Kidney tubule cell (primary cell): ENCODE measurements around the gene BSPH1.
"Not testable (repeated sequence)": the region's sequence is repeated elsewhere in the genome, so short reads cannot be mapped to it uniquely, and the experiment has no call there.

ENCODE experiments used
- DNase-seq: peaks from one replicate; pipeline ENCODE4 v3.0.0-alpha.2; 2018; ENCODE audit warnings: low spot score

Gene BSPH1

GRCh38 chr19:47992070-47992469, at the start of gene BSPH1:
TSS of gene BSPH1 (minus strand) at chr19:47992170. CDS start at chr19:47992081, 89 bp downstream.
- no peak for DNase-seq

- DNase-seq: no peak
These were observed 44.8 kb upstream of the BSPH1 start for GRCh38 chr19:48036765-48037164.

- no peak for DNase-seq
These were observed 41.6 kb upstream of the BSPH1 start for GRCh38 chr19:48033604-48034003.

- no peak for DNase-seq
These were observed 38.1 kb upstream of the BSPH1 start for GRCh38 chr19:48030073-48030472.

- no peak for DNase-seq
These were observed 37.5 kb upstream of the BSPH1 start for GRCh38 chr19:48029431-48029830.

- no peak for DNase-seq
These were observed 33.5 kb upstream of the BSPH1 start for GRCh38 chr19:48025480-48025879.

GRCh38 chr19:48023518-48023917, 31.5 kb upstream of the BSPH1 start:
- no peak for DNase-seq

GRCh38 chr19:48023011-48023410, 31.0 kb upstream of the BSPH1 start:
- no peak for DNase-seq

- no peak for DNase-seq
These were observed 28.7 kb upstream of the BSPH1 start for GRCh38 chr19:48020686-48021085.

GRCh38 chr19:48010932-48011758, 19.2 kb upstream of the BSPH1 start:
- DNase-seq: no peak

GRCh38 chr19:48006762-48007161, 14.8 kb upstream of the BSPH1 start:
- no peak for DNase-seq

GRCh38 chr19:48004236-48004635, 12.3 kb upstream of the BSPH1 start:
- no peak for DNase-seq

- DNase-seq: no peak
These were observed 8.9 kb upstream of the BSPH1 start for GRCh38 chr19:48000846-48001245.

- no peak for DNase-seq
These were observed 6.8 kb upstream of the BSPH1 start for GRCh38 chr19:47998800-47999199.

GRCh38 chr19:47996230-47996727, 4.3 kb upstream of the BSPH1 start:
- no peak for DNase-seq

- peak; percentile 52 for DNase-seq
These were observed 2.3 kb upstream of the BSPH1 start, which contains the start of gene ELSPBP1 for GRCh38 chr19:47994209-47994802. TSS of gene ELSPBP1 (plus strand) at chr19:47994632. CDS start at chr19:48008668, 14,036 bp downstream.

- DNase-seq: no peak
These were observed 670 bp downstream of the BSPH1 start for GRCh38 chr19:47991191-47991808.

GRCh38 chr19:47973529-47973928, 18.4 kb downstream of the BSPH1 start:
- no peak for DNase-seq

- not testable (repeated sequence) for DNase-seq
These were observed 36.0 kb downstream of the BSPH1 start for GRCh38 chr19:47955936-47956335.

GRCh38 chr19:47952132-47952531, 39.8 kb downstream of the BSPH1 start:
- not testable (repeated sequence) for DNase-seq

GRCh38 chr19:47949852-47950521, 42.0 kb downstream of the BSPH1 start:
- not testable (repeated sequence) for DNase-seq

- not testable (repeated sequence) for DNase-seq
These were observed 63.4 kb downstream of the BSPH1 start for GRCh38 chr19:47928581-47928980.
